22Rv1 (cell line): ENCODE measurements around the gene ADAT2.

Experiments
- CTCF ChIP-seq: fragments of 450-650 bp; IDR thresholded peaks from 2 replicates; pipeline ENCODE4 v1.5.1; 2017; ENCODE audit warnings: mild to moderate bottlenecking
- ZFX ChIP-seq: fragments of 450-650 bp; IDR thresholded peaks from 2 replicates; pipeline ENCODE4 v1.6.1; 2017; ENCODE audit warnings: antibody characterized with exemption, borderline replicate concordance

- TF ChIP-seq CTCF: no peak
- TF ChIP-seq ZFX: no peak
Measured at GRCh38 chr6:143449714-143450452, 612 bp downstream of the ADAT2 start.
